Glutamatergic neuron (in vitro differentiated cells): Measurements from ENCODE around the gene CDK14. TPM values are rescaled to one million over a fixed set of nuclear protein-coding genes. Genes with fewer than 3 reads are reported as not detected.

Experiments used
- DNase-seq: peaks from one replicate; pipeline ENCODE4 v3.0.0; 2022
- H3K27ac Mint-ChIP-seq: one replicate; pipeline ENCODE4 v1.8.0; 2020; ENCODE audit warnings: mild to moderate bottlenecking, mixed read lengths, inconsistent platforms; ENCODE audit not compliant: unreplicated experiment
- H3K27me3 Mint-ChIP-seq: one replicate; pipeline ENCODE4 v1.8.0; 2020; ENCODE audit warnings: mild to moderate bottlenecking, moderate library complexity, mixed read lengths, inconsistent platforms; ENCODE audit not compliant: unreplicated experiment
- H3K36me3 Mint-ChIP-seq: one replicate; pipeline ENCODE4 v1.8.0; 2020; ENCODE audit warnings: mild to moderate bottlenecking, mixed read lengths, inconsistent platforms; ENCODE audit not compliant: unreplicated experiment
- H3K4me1 Mint-ChIP-seq: one replicate; pipeline ENCODE4 v1.8.0; 2020; ENCODE audit warnings: mild to moderate bottlenecking, low read depth, mixed read lengths, inconsistent platforms; ENCODE audit not compliant: unreplicated experiment
- H3K4me3 Mint-ChIP-seq: one replicate; pipeline ENCODE4 v1.8.0; 2020; ENCODE audit warnings: mild to moderate bottlenecking, mixed read lengths, inconsistent platforms; ENCODE audit not compliant: unreplicated experiment
- H3K9me3 Mint-ChIP-seq: one replicate; pipeline ENCODE4 v1.8.0; 2020; ENCODE audit warnings: mild to moderate bottlenecking, moderate library complexity, mixed read lengths, inconsistent platforms; ENCODE audit not compliant: unreplicated experiment
- total RNA-seq: library from RNA; stranded (reverse); fragmentation: NEBNext Ultra II Directional; extraction: Animal tissue kit (Norgen Biotek cat#: 25700); gene quantifications from one replicate; pipeline ENCODE4 v1.2.1, GENCODE V29; 2021; ENCODE audit not compliant: unreplicated experiment
- TF ChIP-seq, protein P1 (sequence below): fragments of 200-600 bp; sonication (generic); IDR thresholded peaks from one replicate; pipeline ENCODE4 v1.5.0; 2021; ENCODE audit not compliant: partially characterized antibody, unreplicated experiment

CDK14 gene
- total RNA-seq, 1 donor from 2014 or later, result 96.5 TPM

GRCh38 chr7:90618876-90619275 is 22.8 kb downstream of the CDK14 start:
- H3K9me3 Mint-ChIP-seq, result peaks cover 9% of the 10 kb centered on the region
- no peak for DNase-seq
- H3K4me3 Mint-ChIP-seq, result peak overlapping the region; percentile 50
- H3K27me3 Mint-ChIP-seq, result no peaks in the 10 kb centered on the region
- H3K36me3 Mint-ChIP-seq, result no peaks in the 10 kb centered on the region
- peak overlapping the region; percentile 29 for H3K27ac Mint-ChIP-seq
- peaks cover 67% of the 10 kb centered on the region for H3K4me1 Mint-ChIP-seq
- TF ChIP-seq, protein P1, sequence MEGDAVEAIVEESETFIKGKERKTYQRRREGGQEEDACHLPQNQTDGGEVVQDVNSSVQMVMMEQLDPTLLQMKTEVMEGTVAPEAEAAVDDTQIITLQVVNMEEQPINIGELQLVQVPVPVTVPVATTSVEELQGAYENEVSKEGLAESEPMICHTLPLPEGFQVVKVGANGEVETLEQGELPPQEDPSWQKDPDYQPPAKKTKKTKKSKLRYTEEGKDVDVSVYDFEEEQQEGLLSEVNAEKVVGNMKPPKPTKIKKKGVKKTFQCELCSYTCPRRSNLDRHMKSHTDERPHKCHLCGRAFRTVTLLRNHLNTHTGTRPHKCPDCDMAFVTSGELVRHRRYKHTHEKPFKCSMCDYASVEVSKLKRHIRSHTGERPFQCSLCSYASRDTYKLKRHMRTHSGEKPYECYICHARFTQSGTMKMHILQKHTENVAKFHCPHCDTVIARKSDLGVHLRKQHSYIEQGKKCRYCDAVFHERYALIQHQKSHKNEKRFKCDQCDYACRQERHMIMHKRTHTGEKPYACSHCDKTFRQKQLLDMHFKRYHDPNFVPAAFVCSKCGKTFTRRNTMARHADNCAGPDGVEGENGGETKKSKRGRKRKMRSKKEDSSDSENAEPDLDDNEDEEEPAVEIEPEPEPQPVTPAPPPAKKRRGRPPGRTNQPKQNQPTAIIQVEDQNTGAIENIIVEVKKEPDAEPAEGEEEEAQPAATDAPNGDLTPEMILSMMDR, result no peak

DNA sequence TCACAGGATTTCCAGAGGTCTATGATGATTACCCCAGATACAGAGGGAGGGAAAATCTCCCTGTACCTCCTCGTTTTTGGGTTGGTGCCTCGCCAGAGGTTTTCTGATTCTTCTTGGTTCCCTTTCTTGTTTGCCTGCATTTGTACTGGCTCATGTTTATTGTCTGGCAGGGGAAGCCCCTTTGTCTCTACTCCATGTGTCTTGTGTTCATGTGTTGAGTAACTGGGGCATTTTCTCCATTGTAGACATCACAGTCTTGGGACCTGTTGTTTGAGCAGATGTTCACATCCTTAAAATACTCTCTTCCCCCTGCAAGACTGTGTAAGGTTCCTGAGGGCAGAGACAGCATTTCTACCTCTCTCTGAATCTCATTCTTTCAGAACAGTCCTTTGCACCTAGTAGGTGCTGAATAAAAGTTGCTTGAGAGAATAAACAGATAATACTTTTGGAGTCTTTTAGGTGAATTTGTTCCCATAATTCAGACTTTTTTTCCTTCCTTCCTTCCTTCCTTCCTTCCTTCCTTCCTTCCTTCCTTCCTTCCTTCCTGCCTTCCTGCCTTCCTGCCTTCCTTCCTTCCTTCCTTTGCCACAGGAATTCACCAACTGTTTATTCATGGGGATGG is 25.1 kb downstream of the CDK14 start:
- Mint-ChIP-seq H3K27me3 (no peaks in the 10 kb centered on the region), H3K36me3 (no peaks in the 10 kb centered on the region), H3K9me3 (peaks cover 9% of the 10 kb centered on the region), H3K27ac (peak overlapping the region; percentile 36), H3K4me1 (peaks cover 79% of the 10 kb centered on the region), H3K4me3 (peak overlapping the region; percentile 57)
- no peak for DNase-seq
- TF ChIP-seq, protein P1, result no peak

- DNase-seq, result no peak
- TF ChIP-seq, protein P1, result no peak
- Mint-ChIP-seq H3K27me3 (no peaks in the 10 kb centered on the region), H3K4me3 (peak overlapping the region; percentile 57), H3K9me3 (peaks cover 6% of the 10 kb centered on the region), H3K27ac (peak overlapping the region; percentile 36), H3K4me1 (peaks cover 79% of the 10 kb centered on the region), H3K36me3 (no peaks in the 10 kb centered on the region)
These were observed 25.6 kb downstream of the CDK14 start for GRCh38 chr7:90621747-90622140.

GRCh38 chr7:90622670-90623069 is 26.5 kb downstream of the CDK14 start:
- no peaks in the 10 kb centered on the region for H3K27me3 Mint-ChIP-seq
- peaks cover 72% of the 10 kb centered on the region for H3K4me1 Mint-ChIP-seq
- H3K27ac Mint-ChIP-seq, result no peak overlapping the region
- no peaks in the 10 kb centered on the region for H3K36me3 Mint-ChIP-seq
- peaks cover 6% of the 10 kb centered on the region for H3K9me3 Mint-ChIP-seq
- H3K4me3 Mint-ChIP-seq, result peak overlapping the region; percentile 52
- DNase-seq, result no peak
- TF ChIP-seq, protein P1, result no peak

- no peak for DNase-seq
- Mint-ChIP-seq H3K4me3 (peak overlapping the region; percentile 68), H3K9me3 (peaks cover 6% of the 10 kb centered on the region), H3K36me3 (no peaks in the 10 kb centered on the region), H3K27ac (peak overlapping the region; percentile 90), H3K4me1 (peaks cover 63% of the 10 kb centered on the region), H3K27me3 (no peaks in the 10 kb centered on the region)
- TF ChIP-seq, protein P1, result no peak
These were observed 28.2 kb downstream of the CDK14 start for GRCh38 chr7:90624225-90624911.
